WTC11 (cell line): ENCODE measurements around the gene ADGRD2.

ENCODE experiments used
- CREB1 ChIP-seq: sonication (generic); formaldehyde crosslinking; IDR thresholded peaks from 2 replicates; pipeline ENCODE4 v1.8.0; 2023; ENCODE audit warnings: mild to moderate bottlenecking, missing genetic modification reagents
- CTCF ChIP-seq: fragments of 200-600 bp; IDR thresholded peaks from 2 replicates; pipeline ENCODE4 v1.8.0; 2022; ENCODE audit warnings: antibody characterized with exemption
- E2F1 ChIP-seq: sonication (generic); formaldehyde crosslinking; IDR thresholded peaks from 2 replicates; pipeline ENCODE4 v1.8.0; 2022; ENCODE audit warnings: mild to moderate bottlenecking, missing genetic modification reagents
- GTF2I ChIP-seq: fragments of 250-450 bp; sonication (Bioruptor Pico); conservative IDR thresholded peaks from 2 replicates; pipeline ENCODE4 v1.4.0; 2021; ENCODE audit warnings: mild to moderate bottlenecking
- NR2C2 ChIP-seq: sonication (generic); formaldehyde crosslinking; IDR thresholded peaks from 2 replicates; pipeline ENCODE4 v1.8.0; 2022; ENCODE audit warnings: mild to moderate bottlenecking, missing genetic modification reagents
- TP53 ChIP-seq: sonication (generic); formaldehyde crosslinking; IDR thresholded peaks from 2 replicates; pipeline ENCODE4 v1.8.1; 2023; ENCODE audit warnings: mild to moderate bottlenecking, missing genetic modification reagents

- TF ChIP-seq TP53 (CRISPR knock-in tag) (no peak), E2F1 (no peak), NR2C2 (CRISPR knock-in tag) (no peak), CTCF (no peak), GTF2I (CRISPR knock-in tag) (no peak), CREB1 (CRISPR knock-in tag) (no peak)
Measured at GRCh38 chr9:124496075-124496449, 45.8 kb downstream of the ADGRD2 start.
